MCF 10A (cell line): Measurements from ENCODE around the gene RNF223. TPM values are rescaled to one million over a fixed set of nuclear protein-coding genes. Genes with fewer than 3 reads are reported as not detected.

ENCODE experiments used
- BruUV-seq: library from RNA; stranded (reverse); fragments of 400-500 nt; replicated peaks from 2 replicates; lab custom pipeline; 2021; lab: Mats Ljungman, UMichigan
- CTCF ChIA-PET: fragments of 300-600 bp; sonication (Branson Sonifier 250); formaldehyde crosslinking; extraction: SDS; loops from one replicate; lab custom pipeline; 2021; ENCODE audit warnings: antibody characterized with exemption, inconsistent platforms; lab: Yijun Ruan, JAX
- POLR2A ChIA-PET: fragments of 300-600, 350-650 bp; sonication (Branson Sonifier 250); formaldehyde crosslinking; extraction: SDS; loops from one replicate; lab custom pipeline; 2020; ENCODE audit warnings: antibody characterized with exemption, inconsistent platforms; lab: Yijun Ruan, JAX
- DNase-seq: peaks from one replicate; pipeline ENCODE4 v3.0.0-alpha.2; 2018; ENCODE audit not compliant: unreplicated experiment
- H3K27ac Mint-ChIP-seq: one replicate; pipeline ENCODE4 v1.8.0; 2022; ENCODE audit warnings: mild to moderate bottlenecking, low read depth, mixed read lengths; ENCODE audit not compliant: unreplicated experiment
- H3K27me3 Mint-ChIP-seq: one replicate; pipeline ENCODE4 v1.8.0; 2022; ENCODE audit warnings: mixed read lengths; ENCODE audit not compliant: insufficient read depth, unreplicated experiment
- H3K36me3 Mint-ChIP-seq: one replicate; pipeline ENCODE4 v1.8.0; 2022; ENCODE audit warnings: mild to moderate bottlenecking, moderate library complexity, mixed read lengths; ENCODE audit not compliant: insufficient read depth, unreplicated experiment
- H3K4me1 Mint-ChIP-seq: one replicate; pipeline ENCODE4 v1.8.0; 2022; ENCODE audit warnings: mixed read lengths; ENCODE audit not compliant: insufficient read depth, unreplicated experiment
- H3K4me3 Mint-ChIP-seq: one replicate; pipeline ENCODE4 v1.8.0; 2022; ENCODE audit warnings: mild to moderate bottlenecking, moderate library complexity, mixed read lengths; ENCODE audit not compliant: unreplicated experiment
- H3K9me3 Mint-ChIP-seq: one replicate; pipeline ENCODE4 v1.8.0; 2022; ENCODE audit warnings: mixed read lengths; ENCODE audit not compliant: unreplicated experiment
- intact Hi-C: fragments of 100-400 bp; cut with micrococcal nuclease; formaldehyde crosslinking; loops from 2 replicates; pipeline ENCODE4 v1.14.1; 2022
- total RNA-seq: library from RNA; stranded (reverse); gene quantifications from 2 replicates; pipeline ENCODE4 v1.2.3, GENCODE V29; 2022
- TF ChIP-seq, protein P1 (sequence below): fragments of 200-600 bp; IDR thresholded peaks from one replicate; pipeline ENCODE4 v1.8.0; 2022; ENCODE audit warnings: antibody characterized with exemption, mild to moderate bottlenecking; ENCODE audit not compliant: unreplicated experiment

RNF223 gene
- total RNA-seq, 1 experiment from 2014 or later = 0.30 TPM

- intact Hi-C loops = loop anchor here (2.0 kb wide), 2 partner anchors 109 to 169 kb away; no protein-coding TSS in a partner anchor
- no peak overlapping the region for H3K4me3 Mint-ChIP-seq
- CTCF ChIA-PET = interaction anchor here (0.6 to 7.2 kb wide), 17 partner anchors 9 to 499 kb away, joined by 3 to 77 read pairs (median 4); partner anchors contain the start of gene B3GALT6
- TF ChIP-seq, protein P1, sequence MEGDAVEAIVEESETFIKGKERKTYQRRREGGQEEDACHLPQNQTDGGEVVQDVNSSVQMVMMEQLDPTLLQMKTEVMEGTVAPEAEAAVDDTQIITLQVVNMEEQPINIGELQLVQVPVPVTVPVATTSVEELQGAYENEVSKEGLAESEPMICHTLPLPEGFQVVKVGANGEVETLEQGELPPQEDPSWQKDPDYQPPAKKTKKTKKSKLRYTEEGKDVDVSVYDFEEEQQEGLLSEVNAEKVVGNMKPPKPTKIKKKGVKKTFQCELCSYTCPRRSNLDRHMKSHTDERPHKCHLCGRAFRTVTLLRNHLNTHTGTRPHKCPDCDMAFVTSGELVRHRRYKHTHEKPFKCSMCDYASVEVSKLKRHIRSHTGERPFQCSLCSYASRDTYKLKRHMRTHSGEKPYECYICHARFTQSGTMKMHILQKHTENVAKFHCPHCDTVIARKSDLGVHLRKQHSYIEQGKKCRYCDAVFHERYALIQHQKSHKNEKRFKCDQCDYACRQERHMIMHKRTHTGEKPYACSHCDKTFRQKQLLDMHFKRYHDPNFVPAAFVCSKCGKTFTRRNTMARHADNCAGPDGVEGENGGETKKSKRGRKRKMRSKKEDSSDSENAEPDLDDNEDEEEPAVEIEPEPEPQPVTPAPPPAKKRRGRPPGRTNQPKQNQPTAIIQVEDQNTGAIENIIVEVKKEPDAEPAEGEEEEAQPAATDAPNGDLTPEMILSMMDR = no peak
- no peak overlapping the region for H3K27ac Mint-ChIP-seq
- H3K9me3 Mint-ChIP-seq = no peaks in the 10 kb centered on the region
- H3K4me1 Mint-ChIP-seq = no peaks in the 10 kb centered on the region
- no peak for DNase-seq
- no peaks in the 10 kb centered on the region for H3K27me3 Mint-ChIP-seq
- no TSS peak for BruUV-seq
- POLR2A ChIA-PET = interaction anchor here (0.6 to 1.8 kb wide), 2 partner anchors 129 to 170 kb away, joined by 4 to 13 read pairs; no protein-coding TSS in a partner anchor
- no peaks in the 10 kb centered on the region for H3K36me3 Mint-ChIP-seq
Measured at GRCh38 chr1:1121611-1122077, 47.5 kb upstream of the RNF223 start.

- no peak overlapping the region for H3K27ac Mint-ChIP-seq
- no peaks in the 10 kb centered on the region for H3K4me1 Mint-ChIP-seq
- no peak for DNase-seq
- H3K4me3 Mint-ChIP-seq = no peak overlapping the region
- no peaks in the 10 kb centered on the region for H3K9me3 Mint-ChIP-seq
- intact Hi-C loops = no loop called here
- no peaks in the 10 kb centered on the region for H3K27me3 Mint-ChIP-seq
- no peaks in the 10 kb centered on the region for H3K36me3 Mint-ChIP-seq
- ChIA-PET POLR2A (interaction anchor here (1.3 to 1.8 kb wide), 2 partner anchors 170 kb away, joined by 3 to 13 read pairs; no protein-coding TSS in a partner anchor), CTCF (interaction anchor here (0.6 to 7.2 kb wide), 9 partner anchors 9 to 499 kb away, joined by 3 to 77 read pairs (median 3); no protein-coding TSS in a partner anchor)
- TF ChIP-seq, protein P1 = no peak
- BruUV-seq = no TSS peak
Measured at GRCh38 chr1:1120866-1121591, 46.9 kb upstream of the RNF223 start.

- TF ChIP-seq, protein P1 = no peak
- ChIA-PET POLR2A (interaction anchor here (1.3 kb wide), 1 partner anchor 171 kb away, joined by 3 read pairs; no protein-coding TSS in a partner anchor), CTCF (interaction anchor here (0.5 to 7.2 kb wide), 5 partner anchors 47 to 171 kb away, joined by 3 to 77 read pairs (median 3); no protein-coding TSS in a partner anchor)
- Mint-ChIP-seq H3K36me3 (no peaks in the 10 kb centered on the region), H3K4me1 (no peaks in the 10 kb centered on the region), H3K9me3 (no peaks in the 10 kb centered on the region), H3K4me3 (no peak overlapping the region), H3K27ac (no peak overlapping the region), H3K27me3 (no peaks in the 10 kb centered on the region)
- no peak for DNase-seq
- intact Hi-C loops = no loop called here
- BruUV-seq = no TSS peak
Measured at GRCh38 chr1:1120096-1120495, 46.0 kb upstream of the RNF223 start.

DNA sequence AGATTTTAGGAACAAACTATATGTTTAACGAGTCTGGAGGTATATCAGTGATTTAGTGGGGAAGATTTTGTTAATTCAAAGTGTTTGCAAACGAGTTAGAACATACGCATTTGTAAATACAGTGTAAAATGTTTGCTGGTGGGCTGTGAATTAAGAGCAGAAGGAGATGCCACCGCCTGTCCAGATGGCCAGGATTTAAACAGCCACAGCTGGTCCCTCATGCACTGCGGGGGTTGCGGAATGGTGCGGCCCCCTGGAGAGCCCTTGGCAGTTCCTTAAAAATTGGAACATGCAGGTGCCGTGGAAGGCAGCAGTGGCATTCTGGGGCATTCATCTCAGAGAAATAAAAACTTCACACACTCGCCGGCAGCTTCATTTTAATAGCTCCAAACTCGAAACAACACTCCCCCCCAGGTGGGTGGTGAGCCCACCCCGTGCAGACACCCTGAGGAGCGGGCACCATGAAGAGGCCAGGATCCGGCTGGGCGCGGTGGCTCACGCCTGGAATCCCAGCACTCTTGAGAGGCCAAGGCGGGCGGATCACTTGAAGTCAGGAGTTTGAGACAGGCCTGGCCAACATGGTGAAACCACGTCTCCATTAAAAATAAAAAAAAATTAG, 45.3 kb upstream of the RNF223 start:
- no peak overlapping the region for H3K4me3 Mint-ChIP-seq
- no TSS peak for BruUV-seq
- H3K27me3 Mint-ChIP-seq = no peaks in the 10 kb centered on the region
- no peaks in the 10 kb centered on the region for H3K36me3 Mint-ChIP-seq
- ChIA-PET POLR2A (interaction anchor here (0.8 kb wide), 1 partner anchor 154 kb away, joined by 3 read pairs; the partner anchor contains the start of gene UBE2J2), CTCF (interaction anchor here (0.6 to 7.2 kb wide), 3 partner anchors 46 to 172 kb away, joined by 3 to 77 read pairs (median 3); no protein-coding TSS in a partner anchor)
- no peaks in the 10 kb centered on the region for H3K4me1 Mint-ChIP-seq
- TF ChIP-seq, protein P1 = no peak
- DNase-seq = no peak
- H3K9me3 Mint-ChIP-seq = no peaks in the 10 kb centered on the region
- no peak overlapping the region for H3K27ac Mint-ChIP-seq
- intact Hi-C loops = no loop called here
